ENCODE results near the gene MAML2. TPM values are rescaled to one million over a fixed set of nuclear protein-coding genes. Genes with fewer than 3 reads are reported as not detected.

Gene MAML2
- total RNA-seq, 4 donors from 2014 or later = 15.9 to 31.9 (median 24.9) TPM

DNA sequence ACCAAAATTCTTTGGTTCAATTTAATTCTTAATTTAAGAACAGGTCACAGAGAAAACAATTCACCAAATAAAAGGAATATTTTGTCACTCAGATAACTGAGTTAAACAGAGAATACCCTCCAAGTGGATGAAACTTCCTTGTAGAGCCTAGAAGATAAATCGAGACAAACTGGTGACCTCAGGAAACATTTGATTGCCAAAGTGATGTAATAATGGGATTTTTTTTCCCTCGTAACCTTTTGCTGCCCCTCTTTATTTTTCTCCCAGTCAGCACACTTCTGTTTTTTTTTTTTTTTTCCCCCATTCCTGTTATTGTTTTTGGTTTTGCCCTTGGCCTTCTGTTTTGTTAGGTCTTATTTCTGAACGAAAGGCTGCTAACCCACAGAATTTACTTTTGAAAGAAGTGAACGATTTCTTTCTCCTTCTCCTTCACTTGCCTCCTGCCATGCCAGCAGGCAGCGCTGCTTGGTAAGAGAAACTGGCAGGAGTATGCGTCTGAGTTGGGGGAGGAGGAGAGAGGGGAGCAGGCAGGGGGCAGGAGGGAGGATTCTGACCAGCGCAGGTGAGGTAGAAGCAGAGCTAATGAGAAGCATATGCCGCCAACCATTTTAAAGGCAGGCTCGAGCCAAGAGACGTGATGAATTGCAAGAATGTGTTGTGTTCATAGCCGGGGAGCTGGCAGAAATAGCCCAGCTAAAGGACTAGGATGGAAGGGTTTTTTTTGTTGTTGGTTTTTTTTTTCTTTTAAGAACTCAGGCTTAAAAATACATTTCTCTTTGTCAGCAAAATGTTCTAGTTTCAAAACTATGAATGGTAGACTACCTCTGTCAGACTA, 297.2 kb downstream of the MAML2 start:
- DNase-seq = no peak
- intact Hi-C loops (cut with DNase I; ENCODE audit: low total_unique reads) = no loop called here
- H3K27ac ChIP-seq = peak overlapping the region in 1 of 4 donors; percentile 23
- in situ Hi-C loops (cut with MboI; ENCODE audit: low pct_ligation_motif_present in 1 of 4, low pct_unique_long_range_greater_than_20kb in 1 of 4, low sequenced_read_pairs in 3 of 4) = no loop called here
- no peaks in the 10 kb centered on the region for H3K36me3 ChIP-seq
- 68 to 73% methylated on average over 9 to 11 of the region's 11 CpGs for WGBS, 2 donors (ENCODE audit: low coverage in 1 of 2)
- H3K4me3 ChIP-seq = no peak overlapping the region
- H3K27me3 ChIP-seq = no peaks in the 10 kb centered on the region
- peaks cover 0 to 3% (median 0%) of the 10 kb centered on the region in 4 donors for H3K4me1 ChIP-seq
- TF ChIP-seq POLR2AphosphoS5 (IDR thresholded peaks at IDR 0.05) (no peak), EP300 (IDR thresholded peaks at IDR 0.05; ENCODE audit: low read depth) (no peak), POLR2A (IDR thresholded peaks at IDR 0.05) (no peak)
- TF ChIP-seq, protein P1, sequence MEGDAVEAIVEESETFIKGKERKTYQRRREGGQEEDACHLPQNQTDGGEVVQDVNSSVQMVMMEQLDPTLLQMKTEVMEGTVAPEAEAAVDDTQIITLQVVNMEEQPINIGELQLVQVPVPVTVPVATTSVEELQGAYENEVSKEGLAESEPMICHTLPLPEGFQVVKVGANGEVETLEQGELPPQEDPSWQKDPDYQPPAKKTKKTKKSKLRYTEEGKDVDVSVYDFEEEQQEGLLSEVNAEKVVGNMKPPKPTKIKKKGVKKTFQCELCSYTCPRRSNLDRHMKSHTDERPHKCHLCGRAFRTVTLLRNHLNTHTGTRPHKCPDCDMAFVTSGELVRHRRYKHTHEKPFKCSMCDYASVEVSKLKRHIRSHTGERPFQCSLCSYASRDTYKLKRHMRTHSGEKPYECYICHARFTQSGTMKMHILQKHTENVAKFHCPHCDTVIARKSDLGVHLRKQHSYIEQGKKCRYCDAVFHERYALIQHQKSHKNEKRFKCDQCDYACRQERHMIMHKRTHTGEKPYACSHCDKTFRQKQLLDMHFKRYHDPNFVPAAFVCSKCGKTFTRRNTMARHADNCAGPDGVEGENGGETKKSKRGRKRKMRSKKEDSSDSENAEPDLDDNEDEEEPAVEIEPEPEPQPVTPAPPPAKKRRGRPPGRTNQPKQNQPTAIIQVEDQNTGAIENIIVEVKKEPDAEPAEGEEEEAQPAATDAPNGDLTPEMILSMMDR (IDR thresholded peaks at IDR 0.05) = no peak
- H3K9me3 ChIP-seq = no peaks in the 10 kb centered on the region

- no peak for DNase-seq
- TF ChIP-seq POLR2AphosphoS5 (IDR thresholded peaks at IDR 0.05) = no peak
- no peak for TF ChIP-seq POLR2A (IDR thresholded peaks at IDR 0.05)
- no peak for TF ChIP-seq EP300 (IDR thresholded peaks at IDR 0.05; ENCODE audit: low read depth)
- TF ChIP-seq, protein P1 (IDR thresholded peaks at IDR 0.05) = no peak
- Histone ChIP-seq H3K9me3 (no peaks in the 10 kb centered on the region), H3K36me3 (no peaks in the 10 kb centered on the region), H3K27me3 (no peaks in the 10 kb centered on the region), H3K4me1 (peaks cover 0 to 3% (median 0%) of the 10 kb centered on the region in 4 donors), H3K4me3 (no peak overlapping the region), H3K27ac (no peak overlapping the region)
- in situ Hi-C loops (cut with MboI; ENCODE audit: low pct_ligation_motif_present in 1 of 4, low pct_unique_long_range_greater_than_20kb in 1 of 4, low sequenced_read_pairs in 3 of 4) = no loop called here
- intact Hi-C loops (cut with DNase I; ENCODE audit: low total_unique reads) = no loop called here
- WGBS, 2 donors (ENCODE audit: low coverage in 1 of 2) = 92 to 95% methylated on average over 2 of the region's 2 CpGs
Observed at GRCh38 chr11:96044747-96045146, 298.2 kb downstream of the MAML2 start.

DNA sequence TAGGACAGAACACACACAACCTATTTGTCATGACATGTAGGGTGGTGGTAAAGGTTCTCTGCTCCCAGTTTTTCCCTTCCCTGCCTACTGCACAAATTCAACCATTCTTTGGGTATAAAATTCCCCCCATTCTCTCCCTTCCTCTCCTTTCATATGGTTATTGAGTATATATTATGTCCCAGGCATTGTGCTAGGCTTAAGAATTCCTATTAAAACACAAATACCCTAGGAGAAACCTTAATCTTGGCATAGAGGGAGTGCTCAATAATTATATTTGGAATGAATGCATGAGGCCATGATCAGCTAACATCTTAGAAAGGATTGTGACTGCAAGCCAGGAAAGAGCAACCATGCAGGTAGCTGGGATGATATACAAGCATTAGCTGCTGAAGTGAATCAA, 298.7 kb downstream of the MAML2 start:
- in situ Hi-C loops (cut with MboI; ENCODE audit: low pct_ligation_motif_present in 1 of 4, low pct_unique_long_range_greater_than_20kb in 1 of 4, low sequenced_read_pairs in 3 of 4) (no loop called here), intact Hi-C loops (cut with DNase I; ENCODE audit: low total_unique reads) (no loop called here)
- TF ChIP-seq POLR2A (IDR thresholded peaks at IDR 0.05) (no peak), EP300 (IDR thresholded peaks at IDR 0.05; ENCODE audit: low read depth) (no peak), POLR2AphosphoS5 (IDR thresholded peaks at IDR 0.05) (no peak)
- TF ChIP-seq, protein P1 (IDR thresholded peaks at IDR 0.05) = no peak
- no peak overlapping the region for H3K27ac ChIP-seq
- H3K36me3 ChIP-seq = no peaks in the 10 kb centered on the region
- no peak overlapping the region for H3K4me3 ChIP-seq
- no peak for DNase-seq
- no peaks in the 10 kb centered on the region for H3K9me3 ChIP-seq
- no peaks in the 10 kb centered on the region for H3K27me3 ChIP-seq
- H3K4me1 ChIP-seq = peaks cover 0 to 3% (median 0%) of the 10 kb centered on the region in 4 donors

GRCh38 chr11:96043291-96043690, 299.7 kb downstream of the MAML2 start:
- no peaks in the 10 kb centered on the region for H3K36me3 ChIP-seq
- no peak overlapping the region for H3K4me3 ChIP-seq
- no peak overlapping the region for H3K27ac ChIP-seq
- H3K27me3 ChIP-seq = no peaks in the 10 kb centered on the region
- peaks cover 0 to 3% (median under 1%) of the 10 kb centered on the region in 4 donors for H3K4me1 ChIP-seq
- intact Hi-C loops (cut with DNase I; ENCODE audit: low total_unique reads) (no loop called here), in situ Hi-C loops (cut with MboI; ENCODE audit: low pct_ligation_motif_present in 1 of 4, low pct_unique_long_range_greater_than_20kb in 1 of 4, low sequenced_read_pairs in 3 of 4) (no loop called here)
- TF ChIP-seq POLR2AphosphoS5 (IDR thresholded peaks at IDR 0.05) (no peak), POLR2A (IDR thresholded peaks at IDR 0.05) (no peak), EP300 (IDR thresholded peaks at IDR 0.05; ENCODE audit: low read depth) (no peak)
- TF ChIP-seq, protein P1 (IDR thresholded peaks at IDR 0.05) = no peak
- H3K9me3 ChIP-seq = no peaks in the 10 kb centered on the region
- no peak for DNase-seq
- WGBS, 2 donors (ENCODE audit: low coverage in 1 of 2) = 69 to 75% methylated on average over 1 of the region's 1 CpG
